GM12892 (cell line): ENCODE results near the gene AOPEP.

Experiments used
- POLR2A ChIP-seq: IDR thresholded peaks from 2 replicates; pipeline ENCODE4 v1.6.1; 2011; ENCODE audit warnings: low read depth, low read length, control low read depth
- POLR2AphosphoS5 ChIP-seq: IDR thresholded peaks from 2 replicates; pipeline ENCODE4 v1.6.1; 2011; ENCODE audit warnings: low read depth, low read length, control low read depth
- TAF1 ChIP-seq: IDR thresholded peaks from 2 replicates; pipeline ENCODE4 v1.6.1; 2011; ENCODE audit warnings: low read depth, mild to moderate bottlenecking, control low read depth, low read length, borderline replicate concordance

- TF ChIP-seq POLR2A (no peak), TAF1 (no peak), POLR2AphosphoS5 (no peak)
Observed at GRCh38 chr9:94740145-94740840, 13.8 kb downstream of the AOPEP start.
